ENCODE data around the gene C22orf15.
A peak's percentile ranks its signal among the peaks of the same experiment; 100 is the strongest.

Gene C22orf15

GRCh38 chr22:23742505-23743264, 20.1 kb upstream of the C22orf15 start:
- Mint-ChIP-seq H3K4me3 (no peak overlapping the region), H3K36me3 (ENCODE audit: low read depth) (peaks cover 22% of the 10 kb centered on the region)

GRCh38 chr22:23743303-23743705, 19.5 kb upstream of the C22orf15 start:
- H3K27ac Mint-ChIP-seq: no peak overlapping the region
- H3K4me1 Mint-ChIP-seq (ENCODE audit: low read depth): no peaks in the 10 kb centered on the region
- H3K36me3 Mint-ChIP-seq (ENCODE audit: low read depth): peaks cover 22% of the 10 kb centered on the region
- no peaks in the 10 kb centered on the region for H3K27me3 Mint-ChIP-seq (ENCODE audit: low read depth)
- H3K4me3 Mint-ChIP-seq: no peak overlapping the region
- no peaks in the 10 kb centered on the region for H3K9me3 Mint-ChIP-seq
- no peak for DNase-seq (ENCODE audit: low spot score)

More at GRCh38 chr22:23742505-23743264, 20.1 kb upstream of the C22orf15 start:
- Mint-ChIP-seq H3K4me1 (ENCODE audit: low read depth) (no peaks in the 10 kb centered on the region), H3K27me3 (ENCODE audit: low read depth) (no peaks in the 10 kb centered on the region), H3K9me3 (no peaks in the 10 kb centered on the region), H3K27ac (no peak overlapping the region)
- DNase-seq (ENCODE audit: low spot score): no peak

- DNase-seq (ENCODE audit: low spot score): no peak
- no peak overlapping the region for H3K27ac Mint-ChIP-seq
- H3K4me1 Mint-ChIP-seq (ENCODE audit: low read depth): no peaks in the 10 kb centered on the region
- H3K36me3 Mint-ChIP-seq (ENCODE audit: low read depth): peaks cover 22% of the 10 kb centered on the region
- no peaks in the 10 kb centered on the region for H3K9me3 Mint-ChIP-seq
- no peak overlapping the region for H3K4me3 Mint-ChIP-seq
- no peaks in the 10 kb centered on the region for H3K27me3 Mint-ChIP-seq (ENCODE audit: low read depth)
Observed at GRCh38 chr22:23744001-23744400, 18.8 kb upstream of the C22orf15 start.

- H3K27me3 Mint-ChIP-seq (ENCODE audit: low read depth): no peaks in the 10 kb centered on the region
- no peak overlapping the region for H3K4me3 Mint-ChIP-seq
- H3K36me3 Mint-ChIP-seq (ENCODE audit: low read depth): peaks cover 22% of the 10 kb centered on the region
- no peak overlapping the region for H3K27ac Mint-ChIP-seq
- no peaks in the 10 kb centered on the region for H3K4me1 Mint-ChIP-seq (ENCODE audit: low read depth)
- no peak for DNase-seq (ENCODE audit: low spot score)
- H3K9me3 Mint-ChIP-seq: no peaks in the 10 kb centered on the region
Observed at GRCh38 chr22:23744485-23744884, 18.3 kb upstream of the C22orf15 start.

- Mint-ChIP-seq H3K9me3 (no peaks in the 10 kb centered on the region), H3K4me3 (no peak overlapping the region), H3K36me3 (ENCODE audit: low read depth) (peaks cover 22% of the 10 kb centered on the region), H3K27ac (no peak overlapping the region), H3K4me1 (ENCODE audit: low read depth) (peaks cover 11% of the 10 kb centered on the region), H3K27me3 (ENCODE audit: low read depth) (peaks cover 2% of the 10 kb centered on the region)
- DNase-seq (ENCODE audit: low spot score): no peak
Observed at GRCh38 chr22:23745791-23746190, 17.0 kb upstream of the C22orf15 start.

- H3K9me3 Mint-ChIP-seq: no peaks in the 10 kb centered on the region
- H3K27me3 Mint-ChIP-seq (ENCODE audit: low read depth): peaks cover 4% of the 10 kb centered on the region
- H3K36me3 Mint-ChIP-seq (ENCODE audit: low read depth): peaks cover 6% of the 10 kb centered on the region
- H3K4me1 Mint-ChIP-seq (ENCODE audit: low read depth): peaks cover 11% of the 10 kb centered on the region
- H3K4me3 Mint-ChIP-seq: peak overlapping the region; percentile 71
- no peak overlapping the region for H3K27ac Mint-ChIP-seq
- DNase-seq (ENCODE audit: low spot score): no peak
Observed at GRCh38 chr22:23749841-23750301, 12.9 kb upstream of the C22orf15 start.

GRCh38 chr22:23750367-23750713, 12.4 kb upstream of the C22orf15 start:
- Mint-ChIP-seq H3K9me3 (no peaks in the 10 kb centered on the region), H3K4me1 (ENCODE audit: low read depth) (peaks cover 11% of the 10 kb centered on the region), H3K4me3 (peak overlapping the region; percentile 71), H3K36me3 (ENCODE audit: low read depth) (peaks cover 2% of the 10 kb centered on the region), H3K27me3 (ENCODE audit: low read depth) (peaks cover 4% of the 10 kb centered on the region), H3K27ac (no peak overlapping the region)
- DNase-seq (ENCODE audit: low spot score): no peak

GRCh38 chr22:23750714-23751440, 11.9 kb upstream of the C22orf15 start, which contains the start of gene ZNF70:
Gene ZNF70, minus strand, starts transcription at chr22:23751112. Its CDS starts 5,972 bp downstream, at chr22:23745140.
- Mint-ChIP-seq H3K36me3 (ENCODE audit: low read depth) (peaks cover 2% of the 10 kb centered on the region), H3K27ac (peak within 1 kb of the TSS; percentile 60)

GRCh38 chr22:23751441-23751996, 11.3 kb upstream of the C22orf15 start:
- Mint-ChIP-seq H3K27me3 (ENCODE audit: low read depth) (peaks cover 4% of the 10 kb centered on the region), H3K4me3 (peak overlapping the region; percentile 68), H3K4me1 (ENCODE audit: low read depth) (peaks cover 11% of the 10 kb centered on the region), H3K9me3 (no peaks in the 10 kb centered on the region), H3K27ac (peak overlapping the region; percentile 45), H3K36me3 (ENCODE audit: low read depth) (peaks cover 2% of the 10 kb centered on the region)
- DNase-seq (ENCODE audit: low spot score): no peak

More at GRCh38 chr22:23750714-23751440, 11.9 kb upstream of the C22orf15 start, which contains the start of gene ZNF70:
- Mint-ChIP-seq H3K4me3 (peak within 1 kb of the TSS; percentile 71), H3K9me3 (no peaks in the 10 kb centered on the region), H3K27me3 (ENCODE audit: low read depth) (peaks cover 4% of the 10 kb centered on the region), H3K4me1 (ENCODE audit: low read depth) (peaks cover 11% of the 10 kb centered on the region)
- peak; percentile 81 for DNase-seq (ENCODE audit: low spot score)

GRCh38 chr22:23752090-23752691, 10.6 kb upstream of the C22orf15 start:
- peak overlapping the region; percentile 68 for H3K4me3 Mint-ChIP-seq
- no peaks in the 10 kb centered on the region for H3K9me3 Mint-ChIP-seq
- peaks cover 4% of the 10 kb centered on the region for H3K27me3 Mint-ChIP-seq (ENCODE audit: low read depth)
- peak overlapping the region; percentile 60 for H3K27ac Mint-ChIP-seq
- H3K36me3 Mint-ChIP-seq (ENCODE audit: low read depth): no peaks in the 10 kb centered on the region
- no peak for DNase-seq (ENCODE audit: low spot score)
- H3K4me1 Mint-ChIP-seq (ENCODE audit: low read depth): peaks cover 11% of the 10 kb centered on the region

GRCh38 chr22:23752750-23753149, 10.0 kb upstream of the C22orf15 start:
- Mint-ChIP-seq H3K4me3 (no peak overlapping the region), H3K27ac (no peak overlapping the region), H3K36me3 (ENCODE audit: low read depth) (no peaks in the 10 kb centered on the region), H3K27me3 (ENCODE audit: low read depth) (peaks cover 4% of the 10 kb centered on the region), H3K9me3 (no peaks in the 10 kb centered on the region), H3K4me1 (ENCODE audit: low read depth) (peaks cover 11% of the 10 kb centered on the region)
- DNase-seq (ENCODE audit: low spot score): no peak

GRCh38 chr22:23753385-23753784, 9.4 kb upstream of the C22orf15 start:
- Mint-ChIP-seq H3K27me3 (ENCODE audit: low read depth) (peaks cover 4% of the 10 kb centered on the region), H3K4me3 (no peak overlapping the region)

GRCh38 chr22:23754220-23754919, 8.4 kb upstream of the C22orf15 start, which contains the start of gene VPREB3:
Gene VPREB3, minus strand, starts transcription at chr22:23754425. Its CDS starts 62 bp downstream, at chr22:23754363.
- peaks cover 11% of the 10 kb centered on the region for H3K4me1 Mint-ChIP-seq (ENCODE audit: low read depth)
- no peak within 1 kb of the TSS for H3K27ac Mint-ChIP-seq
- no peak within 1 kb of the TSS for H3K4me3 Mint-ChIP-seq
- no peaks in the 10 kb centered on the region for H3K9me3 Mint-ChIP-seq
- H3K27me3 Mint-ChIP-seq (ENCODE audit: low read depth): peaks cover 4% of the 10 kb centered on the region
- no peaks in the 10 kb centered on the region for H3K36me3 Mint-ChIP-seq (ENCODE audit: low read depth)
- DNase-seq (ENCODE audit: low spot score): no peak

More at GRCh38 chr22:23753385-23753784, 9.4 kb upstream of the C22orf15 start:
- Mint-ChIP-seq H3K9me3 (no peaks in the 10 kb centered on the region), H3K36me3 (ENCODE audit: low read depth) (no peaks in the 10 kb centered on the region), H3K4me1 (ENCODE audit: low read depth) (peaks cover 11% of the 10 kb centered on the region), H3K27ac (no peak overlapping the region)
- no peak for DNase-seq (ENCODE audit: low spot score)
